Measurements from ENCODE around the gene CCDC12. TPM values are rescaled to one million over a fixed set of nuclear protein-coding genes. Genes with fewer than 3 reads are reported as not detected.
A peak's percentile ranks its signal among the peaks of the same experiment; 100 is the strongest.

The CCDC12 gene
- total and polyA plus RNA-seq, 2 of the 13 experiments (the other 11 are each of a cell fraction or from before 2014, with no cell fraction given), result 30.1 to 49.5 TPM

- TF ChIP-seq CCDC6 (CRISPR knock-in tag; IDR thresholded peaks at IDR 0.05) (0 out of 2 replicates have a peak, but pooled peaks have one; percentile 18), CENPX (CRISPR knock-in tag; IDR thresholded peaks at IDR 0.05) (no peak), RNF219 (CRISPR knock-in tag; IDR thresholded peaks at IDR 0.05) (no peak), MIER2 (CRISPR knock-in tag; IDR thresholded peaks at IDR 0.05) (no peak), NCOA5 (CRISPR knock-in tag; IDR thresholded peaks at IDR 0.05) (no peak), POLR2G (IDR thresholded peaks at IDR 0.05; ENCODE audit: low read depth, low read length) (peak; percentile 39; the same call in 1 of the 2 replicates), MXI1 (IDR thresholded peaks at IDR 0.05; ENCODE audit: borderline replicate concordance, low read depth, low read length) (no peak), FOXC1 (CRISPR knock-in tag; IDR thresholded peaks at IDR 0.05; ENCODE audit: borderline replicate concordance) (no peak), TAF1 (CRISPR knock-in tag; IDR thresholded peaks at IDR 0.05) (no peak), ZHX2 (IDR thresholded peaks at IDR 0.05; ENCODE audit: low read depth) (0 out of 2 replicates have a peak, but pooled peaks have one; percentile 48), ZHX2 (CRISPR knock-in tag; IDR thresholded peaks at IDR 0.05; ENCODE audit: borderline replicate concordance) (no peak), ZFP1 (CRISPR knock-in tag; IDR thresholded peaks at IDR 0.05) (no peak), SIN3A (IDR thresholded peaks at IDR 0.05; ENCODE audit: borderline replicate concordance, low read depth, low read length) (no peak), ZNF589 (CRISPR knock-in tag; conservative IDR thresholded peaks at IDR 0.05) (no peak), ZNF766 (CRISPR knock-in tag; IDR thresholded peaks at IDR 0.05; ENCODE audit: borderline replicate concordance) (no peak), ZFP41 (CRISPR knock-in tag; IDR thresholded peaks at IDR 0.05; ENCODE audit: borderline replicate concordance) (no peak), ZNF597 (CRISPR knock-in tag; IDR thresholded peaks at IDR 0.05) (no peak), ZNF280B (CRISPR knock-in tag; IDR thresholded peaks at IDR 0.05; ENCODE audit: borderline replicate concordance) (no peak)
Measured at GRCh38 chr3:46947981-46948791, 28.4 kb downstream of the CCDC12 start (continued).
